KMS-11 (cell line): ENCODE results near the gene ADAMTS2.

ENCODE experiments used
- H2AFZ ChIP-seq: fragments of 200-600 bp; sonication (generic); 2 replicates; pipeline ENCODE4 v1.6.1; 2016; ENCODE audit warnings: antibody characterized with exemption, mixed run types, low read depth
- H3K27ac ChIP-seq: fragments of 200-600 bp; sonication (generic); 2 replicates; pipeline ENCODE4 v1.6.1; 2016; ENCODE audit warnings: mild to moderate bottlenecking, mixed run types
- H3K27me3 ChIP-seq: fragments of 200-600 bp; sonication (generic); 2 replicates; pipeline ENCODE4 v1.6.1; 2017; ENCODE audit warnings: mild to moderate bottlenecking, low read depth, mixed run types, moderate library complexity; ENCODE audit not compliant: insufficient read depth
- H3K36me3 ChIP-seq: fragments of 200-600 bp; sonication (generic); 2 replicates; pipeline ENCODE4 v1.6.1; 2017; ENCODE audit warnings: mild to moderate bottlenecking, mixed run types; ENCODE audit not compliant: insufficient read depth
- H3K4me1 ChIP-seq: fragments of 200-600 bp; sonication (generic); 2 replicates; pipeline ENCODE4 v1.6.1; 2016; ENCODE audit warnings: mild to moderate bottlenecking, low read depth, mixed run types; ENCODE audit not compliant: poor library complexity, severe bottlenecking
- H3K4me2 ChIP-seq: fragments of 200-600 bp; sonication (generic); 2 replicates; pipeline ENCODE4 v1.7.0; 2016; ENCODE audit warnings: mild to moderate bottlenecking, mixed run types
- H3K4me3 ChIP-seq: fragments of 200-600 bp; sonication (generic); IDR thresholded peaks from 2 replicates; pipeline ENCODE4 v1.6.1; 2017; ENCODE audit warnings: low read depth, low read length, mixed read lengths; ENCODE audit not compliant: insufficient read depth
- H3K79me2 ChIP-seq: fragments of 200-600 bp; sonication (generic); 2 replicates; pipeline ENCODE4 v1.6.1; 2016; ENCODE audit warnings: low read depth, mixed run types; ENCODE audit not compliant: insufficient read depth
- H3K9ac ChIP-seq: fragments of 200-600 bp; sonication (generic); 2 replicates; pipeline ENCODE4 v1.6.1; 2016; ENCODE audit warnings: mild to moderate bottlenecking, mixed run types
- H4K20me1 ChIP-seq: fragments of 200-600 bp; sonication (generic); 2 replicates; pipeline ENCODE4 v1.6.1; 2016; ENCODE audit warnings: mild to moderate bottlenecking, mixed run types; ENCODE audit not compliant: insufficient read depth
- TF ChIP-seq, protein P1 (sequence below): fragments of 200-600 bp; sonication (generic); conservative IDR thresholded peaks from 2 replicates; pipeline ENCODE4 v1.6.1; 2017; ENCODE audit warnings: low read depth, mild to moderate bottlenecking, antibody characterized with exemption, low read length, moderate library complexity, mixed read lengths

Gene ADAMTS2

GRCh38 chr5:179279347-179280094 is 65.7 kb downstream of the ADAMTS2 start:
- Histone ChIP-seq H3K4me3 (no peak overlapping the region), H3K9ac (no peak overlapping the region), H3K4me2 (no peak overlapping the region), H4K20me1 (no peaks in the 10 kb centered on the region), H3K27me3 (no peaks in the 10 kb centered on the region), H3K79me2 (no peaks in the 10 kb centered on the region), H3K36me3 (no peaks in the 10 kb centered on the region), H3K27ac (no peak overlapping the region), H3K4me1 (no peaks in the 10 kb centered on the region), H2AFZ (no peak overlapping the region)
- TF ChIP-seq, protein P1, sequence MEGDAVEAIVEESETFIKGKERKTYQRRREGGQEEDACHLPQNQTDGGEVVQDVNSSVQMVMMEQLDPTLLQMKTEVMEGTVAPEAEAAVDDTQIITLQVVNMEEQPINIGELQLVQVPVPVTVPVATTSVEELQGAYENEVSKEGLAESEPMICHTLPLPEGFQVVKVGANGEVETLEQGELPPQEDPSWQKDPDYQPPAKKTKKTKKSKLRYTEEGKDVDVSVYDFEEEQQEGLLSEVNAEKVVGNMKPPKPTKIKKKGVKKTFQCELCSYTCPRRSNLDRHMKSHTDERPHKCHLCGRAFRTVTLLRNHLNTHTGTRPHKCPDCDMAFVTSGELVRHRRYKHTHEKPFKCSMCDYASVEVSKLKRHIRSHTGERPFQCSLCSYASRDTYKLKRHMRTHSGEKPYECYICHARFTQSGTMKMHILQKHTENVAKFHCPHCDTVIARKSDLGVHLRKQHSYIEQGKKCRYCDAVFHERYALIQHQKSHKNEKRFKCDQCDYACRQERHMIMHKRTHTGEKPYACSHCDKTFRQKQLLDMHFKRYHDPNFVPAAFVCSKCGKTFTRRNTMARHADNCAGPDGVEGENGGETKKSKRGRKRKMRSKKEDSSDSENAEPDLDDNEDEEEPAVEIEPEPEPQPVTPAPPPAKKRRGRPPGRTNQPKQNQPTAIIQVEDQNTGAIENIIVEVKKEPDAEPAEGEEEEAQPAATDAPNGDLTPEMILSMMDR: no peak

- Histone ChIP-seq H3K4me3 (no peak overlapping the region), H4K20me1 (no peaks in the 10 kb centered on the region), H3K27ac (no peak overlapping the region), H3K27me3 (no peaks in the 10 kb centered on the region), H3K4me2 (no peak overlapping the region), H3K4me1 (no peaks in the 10 kb centered on the region), H3K9ac (no peak overlapping the region), H3K79me2 (no peaks in the 10 kb centered on the region), H3K36me3 (no peaks in the 10 kb centered on the region), H2AFZ (no peak overlapping the region)
- TF ChIP-seq, protein P1: no peak
These were observed 66.7 kb downstream of the ADAMTS2 start for GRCh38 chr5:179278546-179278945.

DNA sequence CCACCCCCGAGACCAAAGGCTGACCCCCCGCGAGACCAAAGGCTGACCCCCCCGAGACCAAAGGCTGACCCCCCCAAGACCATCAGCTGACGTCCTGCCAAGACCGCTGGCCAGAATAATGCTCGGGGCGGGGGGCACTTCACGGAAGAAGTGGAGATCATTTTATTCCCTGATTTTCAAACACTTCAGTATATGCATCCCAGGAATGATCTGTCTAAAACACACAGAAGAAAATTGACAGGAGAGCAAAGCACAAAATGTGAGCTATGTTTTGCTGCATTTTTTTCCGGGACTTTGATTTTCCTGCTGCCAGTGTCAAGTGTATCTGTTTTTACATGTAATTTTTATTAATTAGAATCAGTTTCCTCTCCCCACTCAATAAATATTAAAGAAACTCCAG is 67.1 kb downstream of the ADAMTS2 start:
- Histone ChIP-seq H2AFZ (no peak overlapping the region), H3K27ac (no peak overlapping the region), H3K4me1 (no peaks in the 10 kb centered on the region), H3K4me2 (no peak overlapping the region), H3K79me2 (no peaks in the 10 kb centered on the region), H3K9ac (no peak overlapping the region), H4K20me1 (no peaks in the 10 kb centered on the region), H3K4me3 (no peak overlapping the region), H3K27me3 (no peaks in the 10 kb centered on the region), H3K36me3 (no peaks in the 10 kb centered on the region)
- TF ChIP-seq, protein P1: no peak

- H3K27me3 ChIP-seq: no peaks in the 10 kb centered on the region
- no peak overlapping the region for H3K4me2 ChIP-seq
- H3K4me3 ChIP-seq: no peak overlapping the region
- no peak overlapping the region for H3K27ac ChIP-seq
- TF ChIP-seq, protein P1: no peak
- H3K79me2 ChIP-seq: no peaks in the 10 kb centered on the region
- no peaks in the 10 kb centered on the region for H3K4me1 ChIP-seq
- no peaks in the 10 kb centered on the region for H3K36me3 ChIP-seq
- no peak overlapping the region for H2AFZ ChIP-seq
- H3K9ac ChIP-seq: no peak overlapping the region
- H4K20me1 ChIP-seq: no peaks in the 10 kb centered on the region
These were observed 68.3 kb downstream of the ADAMTS2 start for GRCh38 chr5:179276838-179277395.
